ENCODE measurements around the gene SNX30. TPM values are rescaled to one million over a fixed set of nuclear protein-coding genes. Genes with fewer than 3 reads are reported as not detected.

SNX30 gene
- total RNA-seq, 4 donors from 2014 or later: 7.1 to 10.5 (median 8.9) TPM

GRCh38 chr9:112755016-112755427 is 4.5 kb downstream of the SNX30 start:
- H3K9me3 ChIP-seq: no peaks in the 10 kb centered on the region
- no peak for DNase-seq (ENCODE audit: extremely low spot score)
- WGBS: 47% methylated on average over 5 of the region's 5 CpGs
- H3K27me3 ChIP-seq: no peaks in the 10 kb centered on the region
- H3K36me3 ChIP-seq: no peaks in the 10 kb centered on the region
- intact Hi-C loops (cut with DNase I): no loop called here
- TF ChIP-seq EP300 (IDR thresholded peaks at IDR 0.05) (no peak), POLR2A (IDR thresholded peaks at IDR 0.05; ENCODE audit: low read depth) (no peak), CTCF (IDR thresholded peaks at IDR 0.05) (no peak), POLR2AphosphoS5 (IDR thresholded peaks at IDR 0.05) (no peak)
- no peak overlapping the region for H3K4me3 ChIP-seq
- H3K4me1 ChIP-seq: peaks cover 39 to 70% (median 62%) of the 10 kb centered on the region in 4 donors
- H3K27ac ChIP-seq (replicated peaks in 1 of 4): peak overlapping the region; percentile 67 to 74 (median 68)

- H3K27me3 ChIP-seq: no peaks in the 10 kb centered on the region
- no peaks in the 10 kb centered on the region for H3K9me3 ChIP-seq
- no peak for DNase-seq (ENCODE audit: extremely low spot score)
- H3K4me3 ChIP-seq: no peak overlapping the region
- TF ChIP-seq CTCF (IDR thresholded peaks at IDR 0.05) (peak in 1 of 3 experiments; percentile 6), POLR2A (IDR thresholded peaks at IDR 0.05; ENCODE audit: low read depth) (no peak), POLR2AphosphoS5 (IDR thresholded peaks at IDR 0.05) (peak; percentile 33 to 57)
- 55% methylated on average over 4 of the region's 4 CpGs for WGBS
- H3K27ac ChIP-seq (replicated peaks in 1 of 4): peak overlapping the region; percentile 67 to 74 (median 68)
- intact Hi-C loops (cut with DNase I): no loop called here
- H3K36me3 ChIP-seq: no peaks in the 10 kb centered on the region
- peaks cover 37 to 67% (median 59%) of the 10 kb centered on the region in 4 donors for H3K4me1 ChIP-seq
These were observed 5.1 kb downstream of the SNX30 start for GRCh38 chr9:112755675-112756074.

GRCh38 chr9:112757282-112757883 is 6.8 kb downstream of the SNX30 start:
- Histone ChIP-seq H3K36me3 (no peaks in the 10 kb centered on the region), H3K27me3 (no peaks in the 10 kb centered on the region), H3K4me1 (peaks cover 28 to 56% (median 46%) of the 10 kb centered on the region in 4 donors), H3K4me3 (no peak overlapping the region), H3K9me3 (no peaks in the 10 kb centered on the region), H3K27ac (replicated peaks in 1 of 4) (no peak overlapping the region)
- 68% methylated on average over 7 of the region's 7 CpGs for WGBS
- TF ChIP-seq POLR2AphosphoS5 (IDR thresholded peaks at IDR 0.05) (no peak), CTCF (IDR thresholded peaks at IDR 0.05) (no peak), POLR2A (IDR thresholded peaks at IDR 0.05; ENCODE audit: low read depth) (no peak)
- intact Hi-C loops (cut with DNase I): no loop called here
- DNase-seq (ENCODE audit: extremely low spot score): no peak

GRCh38 chr9:112757940-112758339 is 7.4 kb downstream of the SNX30 start:
- Histone ChIP-seq H3K36me3 (no peaks in the 10 kb centered on the region), H3K4me3 (no peak overlapping the region), H3K4me1 (peaks cover 28 to 50% (median 41%) of the 10 kb centered on the region in 4 donors), H3K27me3 (no peaks in the 10 kb centered on the region), H3K9me3 (no peaks in the 10 kb centered on the region), H3K27ac (replicated peaks in 1 of 4) (no peak overlapping the region)
- no peak for DNase-seq (ENCODE audit: extremely low spot score)
- intact Hi-C loops (cut with DNase I): no loop called here
- 93% methylated on average over 2 of the region's 2 CpGs for WGBS
- TF ChIP-seq CTCF (IDR thresholded peaks at IDR 0.05): no peak
- no peak for TF ChIP-seq EP300 (IDR thresholded peaks at IDR 0.05)
- TF ChIP-seq POLR2A (IDR thresholded peaks at IDR 0.05; ENCODE audit: low read depth): no peak
- no peak for TF ChIP-seq POLR2AphosphoS5 (IDR thresholded peaks at IDR 0.05)

- 90% methylated on average over 8 of the region's 8 CpGs for WGBS
- H3K4me1 ChIP-seq: peaks cover 9 to 21% (median 15%) of the 10 kb centered on the region in 4 donors
- intact Hi-C loops (cut with DNase I): no loop called here
- DNase-seq (ENCODE audit: extremely low spot score): no peak
- TF ChIP-seq POLR2AphosphoS5 (IDR thresholded peaks at IDR 0.05) (no peak), CTCF (IDR thresholded peaks at IDR 0.05) (no peak), POLR2A (IDR thresholded peaks at IDR 0.05; ENCODE audit: low read depth) (no peak), EP300 (IDR thresholded peaks at IDR 0.05) (no peak)
- no peaks in the 10 kb centered on the region for H3K9me3 ChIP-seq
- H3K36me3 ChIP-seq: no peaks in the 10 kb centered on the region
- H3K4me3 ChIP-seq: no peak overlapping the region
- H3K27me3 ChIP-seq: no peaks in the 10 kb centered on the region
- no peak overlapping the region for H3K27ac ChIP-seq (replicated peaks in 1 of 4)
These were observed 10.3 kb downstream of the SNX30 start for GRCh38 chr9:112760821-112761220.
